HCT116 (cell line): ENCODE data around the gene DENND2A. TPM values are rescaled to one million over a fixed set of nuclear protein-coding genes. Genes with fewer than 3 reads are reported as not detected.

ENCODE experiments used
- ATAC-seq: fragments of 200-7000 bp; cut with Tn5 transposase; 2 replicates; pipeline ENCODE4 v1.9.1; 2020; ENCODE audit warnings: mild to moderate bottlenecking, moderate library complexity
- BruUV-seq: library from RNA; stranded (reverse); fragments of 400-500 nt; replicated peaks from 2 replicates; lab custom pipeline; 2021; lab: Mats Ljungman, UMichigan
- CTCF ChIA-PET: fragments of 300-600 bp; sonication (Branson Sonifier 250); formaldehyde crosslinking; loops from one replicate; lab custom pipeline; 2021; ENCODE audit warnings: antibody characterized with exemption; lab: Charles Lee
- POLR2A ChIA-PET: fragments of 300-600, 350-600 bp; sonication (Branson Sonifier 250); formaldehyde crosslinking; loops from one replicate; lab custom pipeline; 2021; ENCODE audit warnings: antibody characterized with exemption; lab: Charles Lee
- RAD21 ChIA-PET, 2 experiments: fragments of 300-600 bp; sonication (Branson Sonifier 250); formaldehyde crosslinking; loops; one replicate each; lab custom pipeline; 2023; ENCODE audit warnings: low total read pairs in 2 of 2; ENCODE audit not compliant: uncharacterized antibody in 2 of 2, unreplicated experiment in 2 of 2, low non-redundant PET in 1 of 2; lab: Charles Lee
- DNase-seq: peaks from one replicate; pipeline ENCODE4 v3.0.0-alpha.2; 2010; ENCODE audit warnings: low read depth, low spot score
- H2AFZ ChIP-seq: fragments of 200-600 bp; shearing (Covaris generic), sonication (generic); 2 replicates; pipeline ENCODE4 v1.6.1; 2017; ENCODE audit warnings: low read depth, mixed run types, mixed read lengths, antibody characterized with exemption, low read length; ENCODE audit not compliant: poor library complexity, severe bottlenecking
- H3K27ac ChIP-seq: 2 replicates; pipeline ENCODE4 v1.5.1; 2012; ENCODE audit warnings: low read depth, low read length
- H3K27me3 ChIP-seq: fragments of 200-600 bp; sonication (generic); 2 replicates; pipeline ENCODE4 v1.6.1; 2016; ENCODE audit warnings: mixed run types, low read length, mixed read lengths; ENCODE audit not compliant: insufficient read depth
- H3K36me3 ChIP-seq, 2 experiments: fragments of 200-500 bp in 1 of 2; fragments of 200-600 bp in 1 of 2; sonication (Bioruptor generic) in 1 of 2; sonication (generic) in 1 of 2; 2 replicates each; pipeline versions ENCODE4 v1.5.1 to v1.6.1; 2014 to 2016; ENCODE audit warnings: low read length in 2 of 2, inconsistent platforms in 1 of 2, mixed read lengths in 1 of 2, mixed run types in 1 of 2; ENCODE audit not compliant: insufficient read depth in 2 of 2, control insufficient read depth in 1 of 2
- H3K4me1 ChIP-seq, 2 experiments: fragments of 200-600 bp in 1 of 2; sonication (generic) in 1 of 2; 2 replicates each; pipeline versions ENCODE4 v1.5.1 to v1.6.1; 2012 to 2017; ENCODE audit warnings: low read length in 2 of 2, inconsistent platforms in 1 of 2, mild to moderate bottlenecking in 1 of 2, mixed read lengths in 1 of 2, mixed run types in 1 of 2, moderate library complexity in 1 of 2; ENCODE audit not compliant: insufficient read depth in 2 of 2, control insufficient read depth in 1 of 2
- H3K4me2 ChIP-seq: fragments of 200-600 bp; sonication (generic); 2 replicates; pipeline ENCODE4 v1.6.1; 2017; ENCODE audit warnings: mixed run types, low read length, mixed read lengths
- H3K4me3 ChIP-seq, 2 experiments: fragments of 200-600 bp in 1 of 2; sonication (generic) in 1 of 2; replicated peaks in 1 of 2; 2 replicates each; pipeline ENCODE4 v1.5.1; 2011 to 2016; ENCODE audit warnings: low read length in 2 of 2, control low read depth in 1 of 2, low read depth in 1 of 2, mild to moderate bottlenecking in 1 of 2, mixed read lengths in 1 of 2, mixed run types in 1 of 2
- H3K79me2 ChIP-seq: fragments of 200-600 bp; sonication (generic); 2 replicates; pipeline ENCODE4 v1.6.1; 2017; ENCODE audit warnings: mild to moderate bottlenecking, mixed run types, low read length, moderate library complexity, mixed read lengths; ENCODE audit not compliant: insufficient read depth
- H3K9ac ChIP-seq: fragments of 200-600 bp; sonication (generic); 2 replicates; pipeline ENCODE4 v1.6.1; 2016; ENCODE audit warnings: low read length, mixed read lengths
- H3K9me2 ChIP-seq: fragments of 200-600 bp; sonication (generic), shearing (Covaris generic); 2 replicates; pipeline ENCODE4 v1.6.1; 2017; ENCODE audit warnings: mixed run types, mild to moderate bottlenecking, moderate library complexity; ENCODE audit not compliant: insufficient read depth
- H3K9me3 ChIP-seq, 2 experiments: fragments of 200-500 bp in 1 of 2; fragments of 200-600 bp in 1 of 2; sonication (Bioruptor generic) in 1 of 2; sonication (generic) in 1 of 2; 2 replicates each; pipeline ENCODE4 v1.6.1; 2014 to 2017; ENCODE audit warnings: low read length in 2 of 2, mixed read lengths in 2 of 2, inconsistent platforms in 1 of 2, low read depth in 1 of 2, mild to moderate bottlenecking in 1 of 2, mixed run types in 1 of 2, moderate library complexity in 1 of 2; ENCODE audit not compliant: control insufficient read depth in 1 of 2, insufficient read depth in 1 of 2
- H4K20me1 ChIP-seq: fragments of 200-600 bp; sonication (generic), shearing (Covaris generic); 2 replicates; pipeline ENCODE4 v1.6.1; 2017; ENCODE audit warnings: mixed run types, mild to moderate bottlenecking, moderate library complexity; ENCODE audit not compliant: insufficient read depth
- CEBPB ChIP-seq: IDR thresholded peaks from 2 replicates; pipeline ENCODE4 v1.6.1; 2012; ENCODE audit warnings: low read depth
- CTCF ChIP-seq, 3 experiments: fragments of 200-600 bp in 1 of 3; sonication (generic) in 1 of 3; IDR thresholded peaks in 2 of 3; conservative IDR thresholded peaks in 1 of 3; 2 replicates each; pipeline ENCODE4 v1.5.1; 2012 to 2017; ENCODE audit warnings: low read depth in 2 of 3, low read length in 2 of 3, antibody characterized with exemption in 1 of 3, borderline replicate concordance in 1 of 3, control low read depth in 1 of 3, mild to moderate bottlenecking in 1 of 3, mixed read lengths in 1 of 3, mixed run types in 1 of 3, moderate library complexity in 1 of 3; ENCODE audit not compliant: insufficient read depth in 1 of 3
- EZH2phosphoT487 ChIP-seq: fragments of 200-600 bp; IDR thresholded peaks from 2 replicates; pipeline ENCODE4 v1.6.1; 2018; ENCODE audit warnings: antibody characterized with exemption, borderline replicate concordance
- FOSL1 ChIP-seq: IDR thresholded peaks from 2 replicates; pipeline ENCODE4 v1.6.1; 2012; ENCODE audit warnings: low read depth
- JUND ChIP-seq: IDR thresholded peaks from 2 replicates; pipeline ENCODE4 v1.6.1; 2012
- MAX ChIP-seq: IDR thresholded peaks from 2 replicates; pipeline ENCODE4 v1.6.1; 2012
- POLR2AphosphoS5 ChIP-seq: IDR thresholded peaks from 2 replicates; pipeline ENCODE4 v1.6.1; 2011; ENCODE audit warnings: mild to moderate bottlenecking, low read depth, low read length, moderate library complexity
- RAD21 ChIP-seq: IDR thresholded peaks from 2 replicates; pipeline ENCODE4 v1.6.1; 2012; ENCODE audit warnings: low read depth, mild to moderate bottlenecking
- SP1 ChIP-seq: IDR thresholded peaks from 2 replicates; pipeline ENCODE4 v1.6.1; 2012; ENCODE audit warnings: low read depth
- TCF7L2 ChIP-seq: IDR thresholded peaks from 2 replicates; pipeline ENCODE4 v1.7.0; 2011; ENCODE audit warnings: borderline replicate concordance, inconsistent platforms; ENCODE audit not compliant: insufficient read depth, insufficient read length; ENCODE audit errors: extremely low read depth
- YY1 ChIP-seq: IDR thresholded peaks from 2 replicates; pipeline ENCODE4 v1.6.1; 2011; ENCODE audit warnings: low read length, low read depth, moderate library complexity, mild to moderate bottlenecking; ENCODE audit not compliant: insufficient replicate concordance; ENCODE audit errors: extremely low read depth
- ZBTB33 ChIP-seq: IDR thresholded peaks from 2 replicates; pipeline ENCODE4 v1.6.1; 2011; ENCODE audit warnings: mild to moderate bottlenecking, low read length, moderate library complexity; ENCODE audit not compliant: insufficient replicate concordance; ENCODE audit errors: extremely low read depth
- ZFX ChIP-seq: fragments of 450-650 bp; IDR thresholded peaks from 2 replicates; pipeline ENCODE4 v1.6.1; 2017
- intact Hi-C: fragments of 100-400 bp; cut with micrococcal nuclease; formaldehyde crosslinking; loops from 2 replicates; pipeline ENCODE4 v1.10.0; 2022
- total RNA-seq: library from RNA; stranded (reverse); gene quantifications from one replicate; pipeline ENCODE4 v1.2.1, GENCODE V29; 2021; ENCODE audit not compliant: unreplicated experiment

The DENND2A gene
- total RNA-seq, 1 experiment from 2014 or later: 0.12 TPM

GRCh38 chr7:140564643-140565042, 76.0 kb downstream of the DENND2A start:
- H3K4me1 ChIP-seq: peaks cover 22 to 48% of the 10 kb centered on the region in 2 experiments
- H3K4me2 ChIP-seq: peak overlapping the region; percentile 50
- intact Hi-C loops: no loop called here
- H2AFZ ChIP-seq: peak overlapping the region; percentile 89
- peak overlapping the region; percentile 6; the same call in 1 of the 2 replicates for H3K9ac ChIP-seq
- no peaks in the 10 kb centered on the region for H3K36me3 ChIP-seq
- peak; percentile 57 for ATAC-seq
- no peak overlapping the region for H3K4me3 ChIP-seq
- peak; percentile 22 for DNase-seq
- H3K9me2 ChIP-seq: no peaks in the 10 kb centered on the region
- RAD21 ChIA-PET: no interaction called here
- H3K27ac ChIP-seq: peak overlapping the region; percentile 1
- TF ChIP-seq MAX (peak; percentile 75), YY1 (no peak), SP1 (peak; percentile 42), TCF7L2 (no peak), CTCF (IDR thresholded peaks at IDR 0.05 in 2 of 3, conservative IDR thresholded peaks at IDR 0.05 in 1 of 3; ENCODE audit: borderline replicate concordance in 1 of 3, insufficient read depth in 1 of 3, low read depth in 2 of 3, low read length in 2 of 3) (no peak), CEBPB (no peak), EZH2phosphoT487 (no peak), ZBTB33 (no peak), JUND (peak; percentile 59), POLR2AphosphoS5 (no peak), RAD21 (0 out of 2 replicates have a peak, but pooled peaks have one; percentile 6), FOSL1 (peak; percentile 70), ZFX (peak; percentile 31; the same call in 1 of the 2 replicates)
- BruUV-seq: no TSS peak
- H4K20me1 ChIP-seq: no peaks in the 10 kb centered on the region
- POLR2A ChIA-PET: no interaction called here
- no peaks in the 10 kb centered on the region for H3K27me3 ChIP-seq
- CTCF ChIA-PET: no interaction called here
- H3K79me2 ChIP-seq: no peaks in the 10 kb centered on the region
- no peaks in the 10 kb centered on the region for H3K9me3 ChIP-seq
